Muscle of back (tissue), 11 donors: Measurements from ENCODE around the gene PHGDH. TPM values are rescaled to one million over a fixed set of nuclear protein-coding genes. Genes with fewer than 3 reads are reported as not detected.
"Not testable (repeated sequence)": the region's sequence is repeated elsewhere in the genome, so short reads cannot be mapped to it uniquely, and the experiment has no call there.

Source experiments
- DNase-seq, 3 donors: peaks; one replicate each; pipeline versions ENCODE4 v3.0.0 to v3.0.0-alpha.2; 2013
- polyA plus RNA-seq, 10 donors: library from polyadenylated mRNA; unstranded; fragments of 120-200 nt; gene quantifications; one replicate each; pipeline ENCODE4 v1.2.1, GENCODE V29; 2013; ENCODE audit not compliant: insufficient read length in 10 of 10

PHGDH gene
- polyA plus RNA-seq, 10 donors, result 54.5 to 120 (median 70.8) TPM

GRCh38 chr1:119786473-119787050 lies 74.8 kb downstream of the PHGDH start:
- DNase-seq, result not testable (repeated sequence)

GRCh38 chr1:119787776-119788175 lies 76.0 kb downstream of the PHGDH start:
- peak in 1 of 3 donors; percentile 44 for DNase-seq

- DNase-seq, result no peak
Measured at GRCh38 chr1:119790451-119791198, 78.9 kb downstream of the PHGDH start.

- no peak for DNase-seq
Measured at GRCh38 chr1:119791377-119791776, 79.6 kb downstream of the PHGDH start.

Other genes starting within 250 kb of the PHGDH start
- under 1 TPM in 7 of 10 donors, not detected in 3; 0.28 to 0.94 (median 0.55) TPM for gene HSD3B1, start 204.7 kb upstream of the PHGDH start, polyA plus RNA-seq
- gene ZNF697, start 63.7 kb upstream of the PHGDH start, polyA plus RNA-seq, result 10 to 100 TPM in 6 of 10 donors, 1 to 10 TPM in 4; 7.9 to 12.5 (median 10.8) TPM
- under 1 TPM in 5 of 10 donors, not detected in 5; 0.11 to 0.76 (median 0.15) TPM for gene HMGCS2, start 57.0 kb downstream of the PHGDH start, polyA plus RNA-seq
- not detected for gene REG4, start 99.5 kb downstream of the PHGDH start, polyA plus RNA-seq
- gene ADAM30, start 184.6 kb downstream of the PHGDH start, polyA plus RNA-seq, result not detected